Mammary epithelial cell (primary cell): ENCODE data around the gene CELF5.

ENCODE experiments used
- EZH2 ChIP-seq: IDR thresholded peaks from 2 replicates; pipeline ENCODE4 v1.6.1; 2012; ENCODE audit warnings: low read length, inconsistent platforms, borderline replicate concordance
- TF ChIP-seq, protein P1 (sequence below), 2 donors: IDR thresholded peaks in 1 of 2; conservative IDR thresholded peaks in 1 of 2; 2 replicates each; pipeline ENCODE4 v1.5.1; 2011 to 2012; ENCODE audit warnings: inconsistent platforms in 2 of 2, low read length in 2 of 2, mild to moderate bottlenecking in 2 of 2, control low read depth in 1 of 2, low read depth in 1 of 2; ENCODE audit not compliant: insufficient read depth in 1 of 2; ENCODE audit errors: extremely low read depth in 1 of 2

DNA sequence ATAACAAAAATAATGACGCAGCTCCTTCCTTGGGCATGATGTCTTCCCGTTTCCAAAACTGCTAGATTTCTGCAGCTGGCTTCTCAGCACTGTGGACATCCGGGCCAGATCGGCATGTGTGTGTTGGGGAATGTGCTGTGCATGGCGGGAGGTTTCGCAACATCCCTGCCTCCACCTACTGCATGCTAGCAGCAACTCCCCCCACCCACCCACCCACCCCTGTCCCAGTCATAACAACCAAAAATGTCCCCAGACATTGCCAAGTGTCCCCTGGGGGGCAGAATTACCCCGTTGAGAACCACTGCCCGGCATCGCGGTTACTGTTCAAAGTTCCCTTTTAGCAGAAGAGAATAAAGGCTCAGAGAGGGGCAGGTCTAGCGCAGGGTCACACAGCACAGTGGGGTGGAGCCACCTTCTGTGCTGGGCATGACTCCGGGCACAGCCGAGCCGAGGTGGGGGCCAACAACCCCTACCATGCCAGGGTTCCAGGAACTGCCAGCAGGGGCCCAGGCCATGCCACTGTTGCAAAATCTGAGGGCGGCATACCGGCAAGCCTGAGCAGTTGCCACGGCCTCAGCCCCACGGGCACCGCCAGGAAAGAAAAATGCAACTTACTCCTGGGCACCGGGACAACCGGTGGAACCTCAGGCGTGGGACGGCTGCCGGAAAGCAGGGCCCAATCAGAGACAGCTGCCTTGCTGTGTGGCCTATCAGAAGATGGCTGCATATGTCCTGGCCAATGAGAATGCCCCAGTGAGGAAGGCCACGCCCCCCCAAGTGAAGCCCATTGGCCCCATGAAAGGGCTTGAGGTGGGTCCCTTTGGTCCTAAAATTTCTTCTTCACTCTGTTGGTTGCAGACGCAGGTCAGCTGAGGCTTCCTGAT, 119.4 kb downstream of the CELF5 start:
- TF ChIP-seq, protein P1, sequence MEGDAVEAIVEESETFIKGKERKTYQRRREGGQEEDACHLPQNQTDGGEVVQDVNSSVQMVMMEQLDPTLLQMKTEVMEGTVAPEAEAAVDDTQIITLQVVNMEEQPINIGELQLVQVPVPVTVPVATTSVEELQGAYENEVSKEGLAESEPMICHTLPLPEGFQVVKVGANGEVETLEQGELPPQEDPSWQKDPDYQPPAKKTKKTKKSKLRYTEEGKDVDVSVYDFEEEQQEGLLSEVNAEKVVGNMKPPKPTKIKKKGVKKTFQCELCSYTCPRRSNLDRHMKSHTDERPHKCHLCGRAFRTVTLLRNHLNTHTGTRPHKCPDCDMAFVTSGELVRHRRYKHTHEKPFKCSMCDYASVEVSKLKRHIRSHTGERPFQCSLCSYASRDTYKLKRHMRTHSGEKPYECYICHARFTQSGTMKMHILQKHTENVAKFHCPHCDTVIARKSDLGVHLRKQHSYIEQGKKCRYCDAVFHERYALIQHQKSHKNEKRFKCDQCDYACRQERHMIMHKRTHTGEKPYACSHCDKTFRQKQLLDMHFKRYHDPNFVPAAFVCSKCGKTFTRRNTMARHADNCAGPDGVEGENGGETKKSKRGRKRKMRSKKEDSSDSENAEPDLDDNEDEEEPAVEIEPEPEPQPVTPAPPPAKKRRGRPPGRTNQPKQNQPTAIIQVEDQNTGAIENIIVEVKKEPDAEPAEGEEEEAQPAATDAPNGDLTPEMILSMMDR (conservative IDR thresholded peaks at IDR 0.05 in 1 of 2, IDR thresholded peaks at IDR 0.05 in 1 of 2; ENCODE audit: extremely low read depth in 1 of 2, insufficient read depth in 1 of 2, low read depth in 1 of 2, low read length in 2 of 2) = peak in 1 of 2 donors; percentile 30
- no peak for TF ChIP-seq EZH2
